ENCODE data around the gene GRXCR1.

Gene GRXCR1

DNA sequence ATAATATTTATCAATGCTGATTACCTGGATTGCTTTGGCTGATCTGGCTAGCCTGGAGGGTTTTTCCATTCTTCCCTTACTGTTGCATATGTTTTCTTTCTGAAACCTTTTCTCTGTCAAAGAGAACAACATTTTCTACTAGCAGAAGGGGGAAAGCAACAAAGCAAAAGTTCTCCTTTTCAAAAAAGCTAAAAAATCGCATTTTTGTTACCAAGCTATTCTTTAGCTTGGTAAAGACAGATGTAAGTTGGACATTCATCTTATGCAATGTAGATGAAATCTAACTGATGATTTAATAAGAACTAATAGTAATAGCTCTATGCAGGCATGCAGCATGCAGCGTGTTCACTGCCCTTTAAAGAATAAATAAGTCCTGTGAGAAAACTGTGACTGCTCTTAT, at the start of gene GRXCR1:
Gene GRXCR1, plus strand, starts transcription at position 301 of the 400 bp plus-strand sequence. CDS start 554 bp downstream, outside the sequence.
- no peak for DNase-seq

- no peak for DNase-seq
Measured at GRCh38 chr4:42843694-42844093, 48.8 kb upstream of the GRXCR1 start.

DNA sequence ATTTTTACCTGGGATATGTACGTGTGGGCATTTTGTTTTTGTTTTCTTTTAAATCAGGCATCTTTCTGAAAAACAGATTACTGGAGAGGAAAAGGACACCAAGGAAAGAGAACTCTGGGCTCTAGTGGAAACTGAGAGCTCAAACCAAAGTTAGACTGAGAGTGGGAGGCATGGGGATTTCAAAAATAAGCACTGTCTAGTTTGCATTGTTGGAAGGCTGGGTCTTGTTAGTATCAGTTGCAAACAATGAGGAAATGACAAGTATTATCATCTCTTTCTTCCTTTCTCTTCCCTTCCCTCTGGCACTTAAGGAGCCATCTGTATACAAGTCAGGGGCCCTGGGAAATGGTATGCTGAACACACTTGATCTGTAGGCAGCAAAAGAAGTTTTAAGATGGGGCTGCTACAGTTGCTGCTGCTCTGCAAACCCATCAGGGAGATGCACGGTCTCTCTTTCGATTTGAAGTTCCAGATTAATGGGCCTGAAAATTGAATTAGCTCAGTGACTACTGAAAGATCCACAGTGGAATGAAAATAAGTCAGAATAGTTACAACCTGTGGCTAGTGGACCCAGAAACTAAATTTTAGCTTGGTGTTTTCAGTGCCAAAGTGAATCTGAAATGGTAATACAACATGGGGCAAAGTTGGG, 48.0 kb upstream of the GRXCR1 start:
- DNase-seq = no peak

DNA sequence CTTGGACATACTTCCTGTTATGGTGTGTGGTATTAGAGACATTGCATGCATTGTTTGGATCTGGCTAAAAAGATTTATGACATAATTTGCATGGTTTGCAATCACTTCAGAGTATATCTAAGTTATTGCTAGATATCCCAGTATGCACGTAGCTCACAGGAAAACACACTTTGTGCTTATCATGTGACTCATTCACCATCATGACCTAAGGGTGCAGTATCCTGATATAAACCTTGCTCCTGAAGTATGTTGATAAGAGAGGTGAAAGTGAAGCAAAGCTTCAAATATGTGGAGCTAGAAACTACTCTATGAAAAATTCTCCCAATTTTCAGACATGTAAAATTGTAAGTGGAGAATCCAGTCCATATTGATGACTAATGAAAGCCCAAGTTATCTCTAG, 46.9 kb upstream of the GRXCR1 start:
- DNase-seq = no peak

GRCh38 chr4:42855779-42856178, 36.7 kb upstream of the GRXCR1 start:
- DNase-seq = no peak

DNA sequence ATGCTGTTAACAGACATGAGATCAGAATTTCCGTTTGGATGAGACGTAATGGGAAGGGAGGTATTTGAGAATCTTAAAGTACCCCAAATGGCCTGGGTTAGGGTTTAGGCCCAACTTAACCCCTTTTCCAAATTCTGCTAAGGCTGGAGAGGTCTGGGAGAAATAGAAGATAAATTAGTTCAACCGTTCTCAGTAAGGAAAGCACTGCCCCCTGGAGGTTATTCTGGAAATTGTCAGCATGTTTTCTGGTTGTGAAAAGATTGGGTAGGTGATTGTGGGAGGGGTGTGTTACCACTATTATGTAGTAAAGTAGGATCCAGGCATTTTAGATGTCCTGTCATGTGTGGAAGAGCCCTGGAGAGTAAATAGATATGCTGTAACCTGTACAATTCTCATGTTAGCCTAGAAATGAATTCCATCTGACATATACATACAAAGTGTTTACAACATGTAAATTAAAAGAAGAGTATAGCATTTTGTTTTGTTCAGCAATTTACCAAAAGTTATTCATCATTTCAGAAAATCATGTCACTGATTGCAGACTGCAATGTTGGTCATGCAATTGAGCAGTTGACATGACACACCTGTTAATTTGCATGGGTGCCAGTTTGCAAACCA, 26.8 kb upstream of the GRXCR1 start:
- peak; percentile 58 for DNase-seq

GRCh38 chr4:42871261-42871660, 21.3 kb upstream of the GRXCR1 start:
- no peak for DNase-seq

GRCh38 chr4:42871671-42872290, 20.7 kb upstream of the GRXCR1 start:
- DNase-seq = no peak

DNA sequence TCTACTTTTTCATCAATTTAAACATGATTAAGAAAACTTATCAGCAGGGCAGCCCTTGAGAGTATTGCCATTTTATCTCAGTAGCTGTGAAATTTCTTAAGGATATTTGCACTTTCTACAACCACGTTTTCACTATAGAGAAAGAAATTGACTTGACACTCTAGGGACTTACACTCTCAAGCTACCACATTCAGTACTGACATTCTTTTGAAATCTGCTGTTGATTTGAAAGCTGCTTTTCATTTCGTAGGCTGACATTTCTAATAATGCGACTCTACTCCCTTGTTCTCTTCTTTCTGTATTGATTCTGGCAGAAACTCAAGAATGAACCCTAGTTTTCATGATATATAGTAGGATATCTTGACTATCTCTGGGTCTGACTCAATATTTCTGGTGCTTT, 13.7 kb upstream of the GRXCR1 start:
- no peak for DNase-seq

- DNase-seq = no peak
Measured at GRCh38 chr4:42881253-42881652, 11.3 kb upstream of the GRXCR1 start.

- DNase-seq = no peak
Measured at GRCh38 chr4:42891644-42892043, 869 bp upstream of the GRXCR1 start.

GRCh38 chr4:42895452-42895851, 2.9 kb downstream of the GRXCR1 start:
- DNase-seq = no peak

DNA sequence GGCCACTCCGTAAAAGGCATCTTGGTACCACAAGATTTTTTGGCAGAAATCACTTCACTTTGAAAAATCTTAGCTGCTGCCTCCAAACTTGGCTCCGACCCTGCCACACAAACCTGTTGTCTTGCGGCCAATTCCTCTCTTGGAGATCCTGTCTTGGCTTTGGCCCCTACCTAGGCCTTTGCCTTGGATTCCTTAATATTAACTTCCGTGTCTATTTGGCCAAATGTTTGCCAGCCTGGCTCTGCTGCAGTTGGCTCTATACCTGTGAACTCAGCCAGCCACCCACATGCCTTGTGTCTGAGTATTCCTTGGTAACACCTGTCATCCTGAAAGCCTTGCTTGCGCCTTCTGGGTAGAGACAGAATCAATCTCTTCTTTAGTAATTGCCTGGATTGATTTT, 12.5 kb downstream of the GRXCR1 start:
- no peak for DNase-seq

DNA sequence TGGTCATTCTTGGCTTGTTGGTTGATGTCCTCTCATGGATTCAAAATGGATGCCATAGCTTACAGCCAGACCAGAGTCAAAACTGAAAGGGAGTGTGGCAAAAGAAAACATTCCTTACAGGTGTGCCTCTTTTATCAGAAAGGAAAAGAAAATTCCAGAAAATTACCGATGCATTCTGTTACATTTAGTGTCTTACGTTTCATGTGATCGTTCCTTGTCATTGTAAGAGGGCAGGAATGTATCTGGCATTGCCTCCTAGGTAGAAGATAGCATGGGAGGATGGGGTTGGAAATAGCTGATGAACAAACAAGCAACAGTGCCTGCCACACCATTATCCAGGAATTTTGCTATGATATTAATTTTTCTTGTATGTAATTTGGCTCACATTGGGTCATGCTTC, 13.1 kb downstream of the GRXCR1 start:
- DNase-seq = no peak

DNA sequence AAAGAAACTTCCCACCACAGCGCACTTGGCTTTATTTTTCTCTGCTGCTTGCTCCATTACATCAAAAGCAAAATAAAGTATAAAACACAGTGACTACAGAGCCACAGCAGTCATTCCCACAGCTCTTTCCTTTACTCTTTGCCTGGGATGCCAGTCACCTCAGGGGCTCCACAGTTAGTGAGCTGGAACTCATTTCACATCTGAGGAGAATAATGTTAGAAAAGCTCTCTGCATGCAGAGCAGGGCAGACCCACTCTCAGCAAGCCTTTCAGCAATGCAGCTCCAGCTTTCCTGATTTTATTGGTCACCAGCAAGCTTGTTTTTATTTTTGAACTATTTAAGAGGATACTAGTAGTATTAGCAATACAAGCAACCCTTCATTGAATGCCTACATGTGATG, 13.8 kb downstream of the GRXCR1 start:
- DNase-seq = no peak

- no peak for DNase-seq
Measured at GRCh38 chr4:42906891-42907759, 14.6 kb downstream of the GRXCR1 start.

GRCh38 chr4:42910459-42910858, 17.9 kb downstream of the GRXCR1 start:
- no peak for DNase-seq

- no peak for DNase-seq
Measured at GRCh38 chr4:42914937-42915336, 22.4 kb downstream of the GRXCR1 start.

- no peak for DNase-seq
Measured at GRCh38 chr4:42915484-42915883, 23.0 kb downstream of the GRXCR1 start.

- no peak for DNase-seq
Measured at GRCh38 chr4:42917296-42917695, 24.8 kb downstream of the GRXCR1 start.

DNA sequence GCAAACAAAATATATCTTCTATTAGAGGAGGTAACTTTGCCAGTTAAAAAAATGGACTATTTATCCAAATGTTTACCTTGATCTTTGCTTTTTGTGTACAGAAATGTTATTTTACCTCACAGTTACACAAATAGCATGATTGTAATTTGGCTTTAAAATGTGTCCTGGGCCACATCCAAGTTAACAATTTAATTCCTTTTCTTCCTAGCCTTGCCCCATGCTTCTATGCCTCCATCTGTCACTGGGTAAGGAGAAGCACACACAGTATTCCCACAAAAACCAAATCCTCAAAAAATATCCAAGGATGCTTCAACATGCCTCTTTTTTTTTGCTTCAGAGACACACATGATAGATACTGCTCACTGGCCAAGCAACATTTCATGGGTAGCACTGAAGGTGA, 30.9 kb downstream of the GRXCR1 start:
- DNase-seq = no peak

- no peak for DNase-seq
Measured at GRCh38 chr4:42925921-42926320, 33.4 kb downstream of the GRXCR1 start.

- DNase-seq = no peak
Measured at GRCh38 chr4:42927946-42928345, 35.4 kb downstream of the GRXCR1 start.

DNA sequence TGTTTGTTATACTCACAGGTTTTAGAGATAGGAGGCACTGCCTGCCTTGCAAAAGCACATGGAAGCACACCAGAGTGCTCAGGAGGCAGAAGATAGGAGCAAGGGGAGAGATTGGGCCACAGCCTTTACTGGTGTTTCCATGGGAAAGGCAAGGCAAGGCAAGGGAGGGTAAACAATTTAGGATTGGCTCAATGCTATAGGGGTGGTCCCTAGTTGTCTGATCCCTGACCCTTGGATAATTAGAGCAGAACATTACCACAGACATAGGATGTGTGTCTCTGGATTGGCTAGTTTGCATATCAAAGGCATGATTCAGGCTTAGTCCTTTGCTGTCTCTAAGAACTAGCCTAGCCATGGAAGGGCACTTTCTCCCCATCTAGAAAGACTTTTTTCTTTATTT, 36.1 kb downstream of the GRXCR1 start:
- DNase-seq = no peak

All from CD4-positive, alpha-beta T cell treated with Interleukin-12 subunit alpha and Interleukin-12 subunit beta, for 1 hour (primary cell).